HEK293T (cell line): ENCODE measurements around the gene GCKR.
"Not testable (repeated sequence)": the region's sequence is repeated elsewhere in the genome, so short reads cannot be mapped to it uniquely, and the experiment has no call there.

Source experiments
- ARNT ChIP-seq: fragments of 450-650 bp; IDR thresholded peaks from 2 replicates; pipeline ENCODE4 v1.6.1; 2017; ENCODE audit warnings: mild to moderate bottlenecking
- BHLHE40 ChIP-seq: fragments of 450-650 bp; IDR thresholded peaks from 2 replicates; pipeline ENCODE4 v1.6.1; 2016; ENCODE audit warnings: mild to moderate bottlenecking, moderate library complexity, borderline replicate concordance
- CTBP1 ChIP-seq: fragments of 450-650 bp; IDR thresholded peaks from 2 replicates; pipeline ENCODE4 v1.6.1; 2016; ENCODE audit warnings: borderline replicate concordance
- ELF4 ChIP-seq: fragments of 450-650 bp; IDR thresholded peaks from 2 replicates; pipeline ENCODE4 v1.6.1; 2017; ENCODE audit warnings: antibody characterized with exemption
- FOXK2 ChIP-seq: fragments of 450-650 bp; IDR thresholded peaks from 2 replicates; pipeline ENCODE4 v1.6.1; 2016; ENCODE audit warnings: mild to moderate bottlenecking
- FOXM1 ChIP-seq: fragments of 450-650 bp; IDR thresholded peaks from 2 replicates; pipeline ENCODE4 v1.6.1; 2017; ENCODE audit warnings: mild to moderate bottlenecking, borderline replicate concordance
- HDGF ChIP-seq: fragments of 450-650 bp; IDR thresholded peaks from 2 replicates; pipeline ENCODE4 v1.6.1; 2017; ENCODE audit warnings: antibody characterized with exemption, borderline replicate concordance
- L3MBTL2 ChIP-seq: fragments of 450-650 bp; conservative IDR thresholded peaks from 2 replicates; pipeline ENCODE4 v1.6.1; 2016; ENCODE audit warnings: mild to moderate bottlenecking
- NFRKB ChIP-seq: fragments of 450-650 bp; IDR thresholded peaks from 2 replicates; pipeline ENCODE4 v1.6.1; 2016; ENCODE audit warnings: mild to moderate bottlenecking, moderate library complexity
- SUZ12 ChIP-seq: fragments of 450-650 bp; IDR thresholded peaks from 2 replicates; pipeline ENCODE4 v1.6.1; 2016; ENCODE audit warnings: mild to moderate bottlenecking
- ZNF384 ChIP-seq: fragments of 450-650 bp; IDR thresholded peaks from 2 replicates; pipeline ENCODE4 v1.6.1; 2016

DNA sequence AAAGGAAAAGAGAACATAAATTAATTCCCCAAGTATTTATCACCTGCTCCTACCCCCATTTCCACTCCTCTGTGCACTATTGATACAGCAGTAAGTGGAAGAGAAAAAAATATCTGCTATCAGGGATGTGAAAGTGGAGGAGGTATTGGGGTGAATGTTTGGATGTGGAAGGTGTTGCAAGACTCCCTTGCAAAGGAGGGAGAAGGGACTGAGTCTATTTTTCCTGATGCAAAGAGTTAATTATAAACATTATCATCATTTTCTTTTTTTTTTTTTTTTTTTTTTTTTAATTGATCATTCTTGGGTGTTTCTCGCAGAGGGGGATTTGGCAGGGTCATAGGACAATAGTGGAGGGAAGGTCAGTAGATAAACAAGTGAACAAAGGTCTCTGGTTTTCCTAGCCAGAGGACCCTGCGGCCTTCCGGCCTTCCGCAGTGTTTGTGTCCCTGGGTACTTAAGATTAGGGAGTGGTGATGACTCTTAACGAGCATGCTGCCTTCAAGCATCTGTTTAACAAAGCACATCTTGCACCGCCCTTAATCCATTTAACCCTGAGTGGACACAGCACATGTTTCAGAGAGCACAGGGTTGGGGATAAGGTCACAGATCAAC is 42.3 kb downstream of the GCKR start:
- not testable (repeated sequence) for TF ChIP-seq HDGF, ELF4, FOXM1, L3MBTL2, ZNF384, FOXK2, CTBP1, SUZ12, BHLHE40, NFRKB, ARNT
